Body of pancreas (tissue), 4 donors: ENCODE data around the gene LMTK2.

Source experiments
- POLR2A ChIP-seq, 3 donors: fragments of 450-650 bp; IDR thresholded peaks; one replicate each; pipeline ENCODE4 v1.6.1; 2016; ENCODE audit warnings: antibody characterized with exemption in 3 of 3, mild to moderate bottlenecking in 2 of 3
- TF ChIP-seq, protein P1 (sequence below), 7 experiments: fragments of 450-650 bp in 4 of 7; fragments of 200-600 bp in 3 of 7; sonication (generic) in 3 of 7; IDR thresholded peaks; one replicate each; pipeline ENCODE4 v1.5.1; 2016 to 2019; ENCODE audit warnings: antibody characterized with exemption in 7 of 7

DNA sequence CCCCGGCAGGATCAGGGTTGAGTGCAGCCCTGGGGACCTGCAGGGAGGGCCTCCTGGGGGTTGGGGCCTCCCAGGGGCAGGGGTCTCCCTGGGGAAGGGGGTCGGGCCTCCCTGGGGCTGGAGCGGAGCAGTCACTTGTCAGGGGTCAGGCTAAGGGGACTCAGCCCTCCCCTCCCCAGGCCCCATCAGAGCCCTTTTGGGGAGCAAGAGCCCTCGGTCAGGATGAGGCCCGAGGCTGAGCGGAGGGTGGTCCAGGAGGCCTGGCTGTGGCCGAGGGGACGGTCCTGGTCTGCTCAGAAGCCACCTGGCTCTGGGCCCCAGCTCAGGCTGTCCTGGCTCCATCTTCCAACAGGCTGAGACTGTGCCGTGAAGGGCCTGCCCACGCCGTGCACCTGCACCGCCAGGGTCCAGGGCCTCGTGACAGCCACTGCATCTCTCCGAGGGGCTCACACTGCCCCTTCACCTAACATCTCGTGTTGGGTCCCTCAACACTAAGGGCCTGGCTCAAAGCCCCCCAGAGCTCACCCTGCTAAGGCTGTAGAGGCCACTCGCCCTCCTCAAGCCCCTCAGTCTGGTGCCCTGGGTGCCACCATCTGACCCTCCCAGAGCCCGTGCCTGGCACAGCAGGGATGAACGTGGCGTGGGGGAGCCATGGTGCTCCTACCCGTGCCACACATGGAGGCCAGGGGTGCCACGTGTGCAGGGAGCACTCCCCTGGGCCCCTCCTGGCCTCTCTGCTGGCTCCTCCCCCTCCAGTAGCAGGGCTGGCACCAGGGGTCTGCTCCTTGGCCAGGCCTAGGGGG is 117.4 kb downstream of the LMTK2 start:
- TF ChIP-seq, protein P1, sequence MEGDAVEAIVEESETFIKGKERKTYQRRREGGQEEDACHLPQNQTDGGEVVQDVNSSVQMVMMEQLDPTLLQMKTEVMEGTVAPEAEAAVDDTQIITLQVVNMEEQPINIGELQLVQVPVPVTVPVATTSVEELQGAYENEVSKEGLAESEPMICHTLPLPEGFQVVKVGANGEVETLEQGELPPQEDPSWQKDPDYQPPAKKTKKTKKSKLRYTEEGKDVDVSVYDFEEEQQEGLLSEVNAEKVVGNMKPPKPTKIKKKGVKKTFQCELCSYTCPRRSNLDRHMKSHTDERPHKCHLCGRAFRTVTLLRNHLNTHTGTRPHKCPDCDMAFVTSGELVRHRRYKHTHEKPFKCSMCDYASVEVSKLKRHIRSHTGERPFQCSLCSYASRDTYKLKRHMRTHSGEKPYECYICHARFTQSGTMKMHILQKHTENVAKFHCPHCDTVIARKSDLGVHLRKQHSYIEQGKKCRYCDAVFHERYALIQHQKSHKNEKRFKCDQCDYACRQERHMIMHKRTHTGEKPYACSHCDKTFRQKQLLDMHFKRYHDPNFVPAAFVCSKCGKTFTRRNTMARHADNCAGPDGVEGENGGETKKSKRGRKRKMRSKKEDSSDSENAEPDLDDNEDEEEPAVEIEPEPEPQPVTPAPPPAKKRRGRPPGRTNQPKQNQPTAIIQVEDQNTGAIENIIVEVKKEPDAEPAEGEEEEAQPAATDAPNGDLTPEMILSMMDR (IDR thresholded peaks at IDR 0.05) = no peak
- no peak for TF ChIP-seq POLR2A (IDR thresholded peaks at IDR 0.05)
